Osteoblast (primary cell): Measurements from ENCODE around the gene ANKRD31. TPM values are rescaled to one million over a fixed set of nuclear protein-coding genes. Genes with fewer than 3 reads are reported as not detected.
"Not testable (repeated sequence)": the region's sequence is repeated elsewhere in the genome, so short reads cannot be mapped to it uniquely, and the experiment has no call there.

Experiments
- DNase-seq: peaks from one replicate; pipeline ENCODE4 v3.0.0; 2011; ENCODE audit warnings: low spot score, mixed read lengths; ENCODE audit not compliant: insufficient read length; ENCODE audit errors: missing footprints
- H2AFZ ChIP-seq: 2 replicates; pipeline ENCODE4 v1.6.0; 2011; ENCODE audit warnings: mild to moderate bottlenecking, low read length
- H3K27ac ChIP-seq: 2 replicates; pipeline ENCODE4 v1.5.1; 2011; ENCODE audit warnings: mild to moderate bottlenecking, low read depth, low read length, moderate library complexity
- H3K27me3 ChIP-seq: 2 replicates; pipeline ENCODE4 v1.6.0; 2012; ENCODE audit warnings: mild to moderate bottlenecking, control low read depth, inconsistent platforms, low read length, moderate library complexity; ENCODE audit not compliant: insufficient read depth
- H3K36me3 ChIP-seq: 2 replicates; pipeline ENCODE4 v1.5.1; 2011; ENCODE audit warnings: mild to moderate bottlenecking, low read length, control low read depth, moderate library complexity; ENCODE audit not compliant: insufficient read depth
- H3K4me1 ChIP-seq: 2 replicates; pipeline ENCODE4 v1.5.1; 2011; ENCODE audit warnings: mild to moderate bottlenecking, low read length, control low read depth, moderate library complexity; ENCODE audit not compliant: insufficient read depth
- H3K4me2 ChIP-seq: 2 replicates; pipeline ENCODE4 v1.6.0; 2011; ENCODE audit warnings: mild to moderate bottlenecking, low read length; ENCODE audit not compliant: insufficient read depth
- H3K4me3 ChIP-seq: fragments of 200-600 bp; sonication (generic); 3 replicates; pipeline ENCODE4 v1.5.1; 2012; ENCODE audit warnings: mild to moderate bottlenecking, low read length, inconsistent platforms; ENCODE audit not compliant: insufficient read depth
- H3K79me2 ChIP-seq: 2 replicates; pipeline ENCODE4 v1.6.0; 2012; ENCODE audit warnings: mild to moderate bottlenecking, low read length, control low read depth, inconsistent platforms; ENCODE audit not compliant: insufficient read depth
- H3K9me3 ChIP-seq: 2 replicates; pipeline ENCODE4 v1.5.1; 2011; ENCODE audit warnings: low read depth, low read length, control low read depth
- H4K20me1 ChIP-seq: 2 replicates; pipeline ENCODE4 v1.6.0; 2012; ENCODE audit warnings: mild to moderate bottlenecking, low read length, control low read depth; ENCODE audit not compliant: insufficient read depth
- CTCF ChIP-seq: IDR thresholded peaks from 2 replicates; pipeline ENCODE4 v1.5.1; 2011; ENCODE audit warnings: mild to moderate bottlenecking, low read depth, low read length, moderate library complexity; ENCODE audit errors: extremely low read depth
- total RNA-seq: library from RNA; depleted of rRNA; stranded (reverse); fragments of >200 nt; gene quantifications from 2 replicates; pipeline ENCODE4 v1.2.3, GENCODE V29; 2012

ANKRD31 gene
- total RNA-seq, 1 donor = 0.36 TPM

DNA sequence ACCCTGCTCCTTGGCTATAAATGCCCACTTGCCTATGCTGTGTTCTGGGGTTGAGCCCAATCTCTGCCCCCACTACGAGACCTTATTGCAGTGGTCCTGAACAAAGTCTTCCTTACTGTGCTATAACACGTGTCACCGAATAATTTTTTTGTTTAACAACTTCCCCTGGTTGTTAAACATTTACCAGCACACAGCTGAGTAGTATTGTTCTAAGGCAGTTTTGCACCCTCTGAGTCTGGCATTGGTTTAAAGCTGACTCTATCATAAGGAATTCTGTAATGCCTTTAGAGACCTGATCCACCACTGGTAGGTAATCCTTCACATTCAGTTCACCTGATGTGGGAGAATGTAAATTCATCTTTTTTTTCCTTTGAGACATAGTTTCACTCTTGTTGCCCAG lies 25.6 kb upstream of the ANKRD31 start:
- H3K4me3 ChIP-seq = no peak overlapping the region
- no peaks in the 10 kb centered on the region for H4K20me1 ChIP-seq
- no peaks in the 10 kb centered on the region for H3K4me1 ChIP-seq
- DNase-seq = no peak
- H3K27me3 ChIP-seq = no peaks in the 10 kb centered on the region
- no peaks in the 10 kb centered on the region for H3K36me3 ChIP-seq
- H3K9me3 ChIP-seq = no peaks in the 10 kb centered on the region
- H3K27ac ChIP-seq = no peak overlapping the region
- no peak overlapping the region for H2AFZ ChIP-seq
- no peak for TF ChIP-seq CTCF
- no peak overlapping the region for H3K4me2 ChIP-seq
- no peaks in the 10 kb centered on the region for H3K79me2 ChIP-seq

- no peak for DNase-seq
- Histone ChIP-seq H2AFZ (no peak overlapping the region), H3K36me3 (no peaks in the 10 kb centered on the region), H3K79me2 (no peaks in the 10 kb centered on the region), H3K4me3 (no peak overlapping the region), H3K9me3 (no peaks in the 10 kb centered on the region), H3K4me1 (no peaks in the 10 kb centered on the region), H4K20me1 (no peaks in the 10 kb centered on the region), H3K27me3 (no peaks in the 10 kb centered on the region), H3K4me2 (no peak overlapping the region), H3K27ac (no peak overlapping the region)
- no peak for TF ChIP-seq CTCF
Measured at GRCh38 chr5:75260708-75261107, 24.0 kb upstream of the ANKRD31 start.

DNA sequence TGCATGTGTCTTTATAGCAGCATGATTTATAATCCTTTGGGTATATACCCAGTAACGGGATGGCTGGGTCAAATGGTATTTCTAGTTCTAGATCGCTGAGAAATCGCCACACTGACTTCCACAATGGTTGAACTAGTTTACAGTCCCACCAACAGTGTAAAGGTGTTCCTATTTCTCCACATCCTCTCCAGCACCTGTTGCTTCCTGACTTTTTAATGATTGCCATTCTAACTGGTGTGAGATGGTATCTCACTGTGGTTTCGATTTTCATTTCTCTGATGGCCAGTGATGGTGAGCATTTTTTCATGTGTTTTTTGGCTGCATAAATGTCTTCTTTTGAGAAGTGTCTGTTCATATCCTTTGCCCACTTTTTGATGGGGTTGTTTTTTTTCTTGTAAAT lies 13.8 kb upstream of the ANKRD31 start:
- not testable (repeated sequence) for H3K27ac ChIP-seq, DNase-seq, H3K4me3 ChIP-seq, H2AFZ ChIP-seq, H3K9me3 ChIP-seq, H3K4me2 ChIP-seq, H3K36me3 ChIP-seq, H3K79me2 ChIP-seq, H3K4me1 ChIP-seq, H4K20me1 ChIP-seq, H3K27me3 ChIP-seq

DNA sequence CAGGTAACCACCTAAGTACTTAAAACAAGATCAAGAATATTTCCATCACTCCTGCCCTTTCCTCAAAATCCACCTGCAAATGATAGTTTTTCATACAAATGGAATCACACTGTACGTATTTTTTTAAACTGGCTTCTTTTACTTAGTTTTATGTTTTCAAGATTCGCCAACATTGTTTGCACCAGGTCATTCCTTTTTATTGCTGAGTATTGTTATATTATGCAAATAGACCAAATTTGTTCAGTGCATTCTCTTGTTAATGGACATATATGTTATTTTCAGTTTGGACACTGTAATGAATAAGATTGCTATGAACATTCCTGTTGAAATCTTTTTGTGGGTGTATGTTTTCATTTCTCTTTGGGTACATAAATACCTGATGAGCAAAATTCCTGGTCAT lies 8.3 kb upstream of the ANKRD31 start:
- H3K36me3 ChIP-seq = no peaks in the 10 kb centered on the region
- H3K9me3 ChIP-seq = no peaks in the 10 kb centered on the region
- no peaks in the 10 kb centered on the region for H3K4me1 ChIP-seq
- no peak overlapping the region for H3K27ac ChIP-seq
- H3K27me3 ChIP-seq = no peaks in the 10 kb centered on the region
- no peaks in the 10 kb centered on the region for H3K79me2 ChIP-seq
- no peak overlapping the region for H3K4me3 ChIP-seq
- H4K20me1 ChIP-seq = no peaks in the 10 kb centered on the region
- no peak for DNase-seq
- no peak overlapping the region for H2AFZ ChIP-seq
- no peak overlapping the region for H3K4me2 ChIP-seq
- TF ChIP-seq CTCF = no peak

GRCh38 chr5:75243510-75243909 lies 6.8 kb upstream of the ANKRD31 start:
- H3K4me3 ChIP-seq = no peak overlapping the region
- H3K27ac ChIP-seq = no peak overlapping the region
- no peak overlapping the region for H2AFZ ChIP-seq
- no peak for DNase-seq
- no peak for TF ChIP-seq CTCF
- no peak overlapping the region for H3K4me2 ChIP-seq
- no peaks in the 10 kb centered on the region for H3K79me2 ChIP-seq
- H4K20me1 ChIP-seq = no peaks in the 10 kb centered on the region
- H3K9me3 ChIP-seq = no peaks in the 10 kb centered on the region
- H3K36me3 ChIP-seq = no peaks in the 10 kb centered on the region
- no peaks in the 10 kb centered on the region for H3K27me3 ChIP-seq
- H3K4me1 ChIP-seq = no peaks in the 10 kb centered on the region
